Measurements from ENCODE around the gene EYS. TPM values are rescaled to one million over a fixed set of nuclear protein-coding genes. Genes with fewer than 3 reads are reported as not detected.
A peak's percentile ranks its signal among the peaks of the same experiment; 100 is the strongest.

The EYS gene
- total and polyA plus RNA-seq, 2 of the 13 experiments (the other 11 are each of a cell fraction or from before 2014, with no cell fraction given): 0.04 to 0.07 TPM

GRCh38 chr6:63739094-63739687, 1967.8 kb downstream of the EYS start (continued):
- TF ChIP-seq TFDP1 (CRISPR knock-in tag; IDR thresholded peaks at IDR 0.05; ENCODE audit: borderline replicate concordance) (no peak), MTA3 (CRISPR knock-in tag; IDR thresholded peaks at IDR 0.05) (no peak), KDM2A (CRISPR knock-in tag; IDR thresholded peaks at IDR 0.05; ENCODE audit: borderline replicate concordance, low read depth) (no peak), HOMEZ (CRISPR knock-in tag; IDR thresholded peaks at IDR 0.05; ENCODE audit: low read depth) (peak; percentile 85), ELF3 (CRISPR knock-in tag; IDR thresholded peaks at IDR 0.05) (peak; percentile 85), ZNF281 (CRISPR knock-in tag; IDR thresholded peaks at IDR 0.05; ENCODE audit: borderline replicate concordance) (no peak), ZNF766 (CRISPR knock-in tag; IDR thresholded peaks at IDR 0.05; ENCODE audit: borderline replicate concordance) (no peak), CEBPG (CRISPR knock-in tag; IDR thresholded peaks at IDR 0.05) (0 out of 2 replicates have a peak, but pooled peaks have one; percentile 40), ZBED4 (CRISPR knock-in tag; IDR thresholded peaks at IDR 0.05; ENCODE audit: borderline replicate concordance) (no peak), MED13 (CRISPR knock-in tag; IDR thresholded peaks at IDR 0.05) (no peak), SMC3 (IDR thresholded peaks at IDR 0.05; ENCODE audit: low read length) (no peak), POLR2AphosphoS2 (IDR thresholded peaks at IDR 0.05; ENCODE audit: low read depth, low read length) (no peak), GLMP (CRISPR knock-in tag; IDR thresholded peaks at IDR 0.05; ENCODE audit: borderline replicate concordance) (no peak), HNF4A (CRISPR knock-in tag; IDR thresholded peaks at IDR 0.05) (peak; percentile 85), ZNF567 (CRISPR knock-in tag; IDR thresholded peaks at IDR 0.05; ENCODE audit: borderline replicate concordance) (no peak), THRA (CRISPR knock-in tag; IDR thresholded peaks at IDR 0.05; ENCODE audit: borderline replicate concordance) (peak; percentile 17; the same call in 1 of the 2 replicates), REPIN1 (CRISPR knock-in tag; IDR thresholded peaks at IDR 0.05; ENCODE audit: borderline replicate concordance, low read depth) (no peak), EHMT2 (IDR thresholded peaks at IDR 0.05; ENCODE audit: borderline replicate concordance, low read depth, low read length) (no peak)

Data from HepG2 (cell line).